T47D (cell line): ENCODE data around the gene RBMS3.
A peak's percentile ranks its signal among the peaks of the same experiment; 100 is the strongest.

Source experiments
- DNase-seq, 2 experiments: peaks; one replicate each; pipeline versions ENCODE4 v3.0.0 to v3.0.0-alpha.2; 2011 to 2012; ENCODE audit warnings: low read depth in 1 of 2, low spot score in 1 of 2
- JUND ChIP-seq: IDR thresholded peaks from 2 replicates; pipeline ENCODE4 v1.6.1; 2012; ENCODE audit warnings: low read depth
- in situ Hi-C: cut with HindIII; loops from 2 replicates; pipeline ENCODE4 v1.10.0; 2016; ENCODE audit warnings: low sequenced_read_pairs, low pct_unique_long_range_greater_than_20kb

Gene RBMS3

DNA sequence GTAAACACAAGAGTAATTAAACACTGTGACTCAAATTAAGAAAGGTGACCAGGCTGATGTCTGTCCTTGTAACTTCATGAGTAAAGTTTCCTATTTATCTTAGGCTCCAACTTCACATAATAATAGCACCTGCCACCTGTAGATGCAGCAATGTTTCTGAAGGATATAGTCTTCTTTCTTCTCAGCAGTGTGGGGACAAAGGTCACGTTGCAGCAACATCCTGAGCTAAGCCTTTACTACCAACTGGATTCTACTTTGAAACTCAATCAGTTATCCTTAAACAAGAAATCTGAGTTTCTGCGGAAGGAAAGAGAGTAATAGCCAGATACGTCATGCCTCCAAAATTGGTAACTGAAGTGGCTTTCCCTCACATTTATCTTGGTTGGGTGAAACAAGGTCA is 253.1 kb downstream of the RBMS3 start:
- in situ Hi-C loops: no loop called here
- TF ChIP-seq JUND: no peak
- no peak for DNase-seq

GRCh38 chr3:29536016-29536758 is 255.3 kb downstream of the RBMS3 start:
- TF ChIP-seq JUND: no peak
- in situ Hi-C loops: no loop called here
- no peak for DNase-seq

DNA sequence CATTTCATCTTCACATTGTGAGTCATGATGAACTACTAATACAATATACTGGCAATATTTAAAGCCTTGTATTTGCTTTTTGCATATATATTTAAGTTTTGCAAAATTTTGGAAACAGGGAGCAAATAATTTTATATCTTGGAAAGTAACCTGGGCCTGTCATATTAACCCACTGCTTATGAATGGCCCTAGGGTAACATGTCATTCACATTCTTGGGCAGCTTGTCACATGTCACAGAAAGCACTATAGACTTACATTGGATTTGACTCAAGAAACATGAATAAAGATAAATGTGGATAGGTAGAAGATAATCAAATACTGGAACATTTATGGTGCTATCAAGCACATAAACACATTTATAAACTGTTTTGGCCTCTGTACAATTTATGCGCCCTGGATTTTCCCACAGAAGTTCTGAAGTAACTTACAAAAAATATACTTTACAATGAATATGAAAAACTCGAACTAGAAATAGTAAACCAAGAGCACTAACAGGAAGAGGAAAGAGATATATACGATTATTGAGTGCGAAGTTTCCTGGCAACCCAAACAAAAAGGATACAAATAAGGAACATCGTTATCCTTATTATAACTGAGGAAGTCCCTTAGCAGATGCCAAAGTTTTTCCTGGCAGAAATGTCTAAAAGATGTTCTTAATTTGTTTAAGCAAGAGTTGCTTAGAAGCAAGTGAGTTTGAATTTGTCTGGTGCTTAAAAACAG is 257.2 kb downstream of the RBMS3 start:
- TF ChIP-seq JUND: no peak
- DNase-seq: no peak
- in situ Hi-C loops: no loop called here

DNA sequence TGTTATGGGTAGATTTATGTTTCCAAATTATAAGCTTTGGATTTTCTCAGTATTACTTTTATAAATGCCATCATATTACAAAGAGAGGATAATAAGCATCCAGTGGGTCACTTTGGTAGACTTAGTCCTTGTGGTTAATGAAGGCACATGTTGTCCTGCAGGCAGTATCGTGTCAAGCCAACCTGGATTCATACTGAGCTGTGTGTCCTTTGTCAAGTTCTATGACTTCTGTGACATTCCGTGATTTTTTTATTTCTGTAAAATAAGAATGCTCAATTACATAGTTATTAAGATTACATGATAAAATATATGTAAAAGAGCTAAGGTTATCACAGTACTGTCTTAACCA is 257.7 kb downstream of the RBMS3 start:
- in situ Hi-C loops: no loop called here
- no peak for TF ChIP-seq JUND
- DNase-seq: no peak

- in situ Hi-C loops: no loop called here
- no peak for DNase-seq
- no peak for TF ChIP-seq JUND
These were observed 259.7 kb downstream of the RBMS3 start for GRCh38 chr3:29540544-29540943.

GRCh38 chr3:29544701-29545363 is 264.0 kb downstream of the RBMS3 start:
- TF ChIP-seq JUND: 0 out of 2 replicates have a peak, but pooled peaks have one; percentile 21

GRCh38 chr3:29545615-29546014 is 264.7 kb downstream of the RBMS3 start:
- no peak for TF ChIP-seq JUND
- in situ Hi-C loops: no loop called here
- DNase-seq: no peak

More at GRCh38 chr3:29544701-29545363, 264.0 kb downstream of the RBMS3 start:
- in situ Hi-C loops: no loop called here
- DNase-seq: peak in 1 of 2 experiments; percentile 18

DNA sequence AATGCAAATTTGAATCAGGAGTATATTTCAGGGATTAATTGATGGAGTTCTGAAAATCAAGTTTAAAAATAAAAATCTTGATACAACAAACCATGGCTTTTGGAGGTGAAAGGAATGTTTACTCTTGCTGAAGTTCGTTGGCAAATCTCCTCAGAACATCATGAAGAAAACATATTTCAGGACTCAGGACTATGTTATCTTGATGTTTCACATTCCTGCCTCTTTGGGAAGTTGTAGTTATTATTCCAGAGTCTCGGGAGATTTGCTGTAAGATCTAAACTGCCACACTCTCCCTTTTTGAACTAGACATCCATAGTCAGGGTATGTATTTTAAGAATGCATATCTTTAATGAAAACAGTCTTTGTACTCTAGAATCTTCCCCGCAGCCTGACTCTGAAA is 271.2 kb downstream of the RBMS3 start:
- no peak for TF ChIP-seq JUND
- DNase-seq: no peak
- in situ Hi-C loops: no loop called here

DNA sequence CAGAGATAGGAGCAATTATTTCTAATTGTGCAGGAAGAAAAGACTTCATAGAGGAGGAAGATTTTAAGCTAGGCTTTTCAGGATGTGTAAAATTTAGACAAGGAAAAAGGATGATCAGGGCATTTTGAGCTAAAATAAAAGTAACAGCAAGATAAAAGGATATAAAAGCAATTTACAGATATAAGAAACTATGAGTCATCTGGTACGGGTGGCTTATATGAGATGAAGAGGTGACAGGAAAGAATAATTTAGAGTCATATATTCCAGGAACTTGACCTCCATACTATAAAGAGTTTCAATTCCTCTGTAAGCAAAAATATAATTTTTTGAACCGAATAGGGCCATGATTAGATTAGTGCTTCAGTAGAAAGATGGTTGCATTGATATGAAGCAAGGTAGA is 273.7 kb downstream of the RBMS3 start:
- no peak for TF ChIP-seq JUND
- DNase-seq: no peak
- in situ Hi-C loops: no loop called here

DNA sequence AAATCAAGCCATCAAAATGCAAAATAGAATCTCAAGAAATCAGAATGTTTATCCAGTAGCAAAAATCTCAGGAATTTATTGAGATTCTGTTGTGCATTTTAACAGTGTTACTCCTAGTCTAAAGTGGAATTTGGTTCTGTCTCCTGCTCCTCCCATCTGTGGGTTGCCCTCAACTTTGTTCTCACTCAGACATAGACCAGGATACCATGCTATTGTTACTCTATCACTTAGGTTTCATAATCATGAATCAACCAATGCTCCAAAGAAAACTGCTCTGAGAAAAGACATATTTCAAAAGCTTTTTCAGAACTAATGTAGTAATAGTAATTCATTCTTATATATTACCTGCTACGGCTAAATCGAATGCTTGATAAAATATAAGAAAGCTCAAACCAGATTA is 274.7 kb downstream of the RBMS3 start:
- in situ Hi-C loops: no loop called here
- TF ChIP-seq JUND: no peak
- no peak for DNase-seq

DNA sequence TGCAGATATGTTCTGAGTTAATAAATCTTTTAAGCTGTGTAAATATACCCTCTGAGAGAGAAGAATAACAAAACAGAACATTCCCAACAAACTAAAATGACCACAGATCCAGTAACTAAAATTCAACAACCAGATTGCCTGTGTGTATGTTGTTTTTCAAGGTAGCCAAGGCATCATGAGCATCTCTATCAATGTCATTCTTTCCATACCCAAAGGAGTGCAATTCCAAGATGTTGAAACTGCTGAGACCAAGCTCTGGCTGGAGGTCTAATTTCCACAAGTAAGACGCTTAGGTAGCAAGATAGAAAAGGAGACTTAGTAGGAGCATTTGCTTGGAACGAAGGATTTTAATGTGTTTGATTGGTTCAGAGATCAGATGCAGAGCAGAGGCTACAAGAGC is 276.3 kb downstream of the RBMS3 start:
- in situ Hi-C loops: no loop called here
- no peak for DNase-seq
- TF ChIP-seq JUND: no peak

DNA sequence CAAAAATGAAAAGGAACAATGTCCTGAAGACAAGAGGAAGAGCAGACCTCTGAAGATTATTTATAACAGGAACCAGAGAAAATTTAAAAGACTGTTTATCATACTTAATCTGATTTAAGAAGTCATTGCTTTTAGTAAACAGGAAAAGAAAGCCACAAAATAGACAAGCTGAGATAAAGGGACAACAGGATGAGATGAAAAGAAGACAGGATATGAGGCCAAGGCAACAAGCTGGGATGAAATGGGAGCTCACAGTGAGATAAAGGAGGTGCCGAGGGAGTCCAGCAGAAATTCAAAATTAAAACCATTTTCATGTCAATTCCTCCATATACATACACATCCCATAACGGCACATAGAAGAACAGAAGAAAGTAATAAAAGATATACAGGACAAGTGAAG is 277.0 kb downstream of the RBMS3 start:
- in situ Hi-C loops: no loop called here
- TF ChIP-seq JUND: no peak
- no peak for DNase-seq
